ENCODE data around the gene EYA4. TPM values are rescaled to one million over a fixed set of nuclear protein-coding genes. Genes with fewer than 3 reads are reported as not detected.

EYA4 gene
- polyA plus RNA-seq, 1 of the 3 experiments (the other 2 are of a cell fraction), result 0.08 TPM

GRCh38 chr6:133388731-133389130 lies 147.6 kb downstream of the EYA4 start:
- Histone ChIP-seq H3K27me3 (ENCODE audit: insufficient read depth) (no peaks in the 10 kb centered on the region; the same call in 1 of the 2 replicates), H3K9me3 (no peaks in the 10 kb centered on the region), H3K4me3 (ENCODE audit: low read depth in 2 of 2, low read length in 1 of 2) (no peak overlapping the region), H3K36me3 (replicated peaks in 1 of 2; ENCODE audit: control insufficient read depth in 1 of 2, insufficient read depth in 2 of 2, low read length in 1 of 2) (no peaks in the 10 kb centered on the region), H3K9ac (no peak overlapping the region), H3K4me1 (ENCODE audit: control insufficient read depth in 1 of 2, insufficient read depth in 2 of 2, low read depth in 1 of 2, low read length in 1 of 2) (no peaks in the 10 kb centered on the region; a peak in 1 of 4 replicates), H3F3A (replicated peaks; ENCODE audit: insufficient read depth) (no peaks in the 10 kb centered on the region), H3K4me2 (no peak overlapping the region), H3K79me2 (ENCODE audit: insufficient read depth) (no peaks in the 10 kb centered on the region), H2AFZ (ENCODE audit: low read depth) (no peak overlapping the region), H3K27ac (ENCODE audit: low read depth in 2 of 2, low read length in 1 of 2) (no peak overlapping the region), H3K9me2 (no peaks in the 10 kb centered on the region), H4K20me1 (ENCODE audit: insufficient read depth) (no peaks in the 10 kb centered on the region)
- TF ChIP-seq USF2 (IDR thresholded peaks at IDR 0.05; ENCODE audit: borderline replicate concordance, low read depth, low read length) (no peak), GABPA (IDR thresholded peaks at IDR 0.05; ENCODE audit: low read depth) (no peak), MXI1 (IDR thresholded peaks at IDR 0.05; ENCODE audit: low read depth, low read length) (no peak), TAF1 (IDR thresholded peaks at IDR 0.05; ENCODE audit: borderline replicate concordance, low read depth, low read length) (no peak), MAX (IDR thresholded peaks at IDR 0.05; ENCODE audit: low read depth) (no peak), CTCF (IDR thresholded peaks at IDR 0.05) (no peak), FOSL2 (IDR thresholded peaks at IDR 0.05; ENCODE audit: borderline replicate concordance, low read depth) (no peak), CHD2 (IDR thresholded peaks at IDR 0.05; ENCODE audit: low read length, partially characterized antibody) (no peak), ZBTB33 (IDR thresholded peaks at IDR 0.05; ENCODE audit: borderline replicate concordance, low read depth) (no peak), RXRA (IDR thresholded peaks at IDR 0.05; ENCODE audit: borderline replicate concordance, low read depth) (no peak), EZH2phosphoT487 (IDR thresholded peaks at IDR 0.05; ENCODE audit: borderline replicate concordance, low read depth) (no peak), JUND (IDR thresholded peaks at IDR 0.05) (no peak), YY1 (IDR thresholded peaks at IDR 0.05; ENCODE audit: low read depth) (no peak), RFX5 (IDR thresholded peaks at IDR 0.05; ENCODE audit: low read length) (no peak), NFIC (IDR thresholded peaks at IDR 0.05; ENCODE audit: borderline replicate concordance) (no peak), USF1 (IDR thresholded peaks at IDR 0.05; ENCODE audit: borderline replicate concordance, low read depth) (no peak), RAD21 (IDR thresholded peaks at IDR 0.05; ENCODE audit: low read length) (no peak), MEF2A (IDR thresholded peaks at IDR 0.05; ENCODE audit: borderline replicate concordance, low read depth) (no peak), TEAD4 (IDR thresholded peaks at IDR 0.05; ENCODE audit: borderline replicate concordance, insufficient read depth) (no peak)
- CTCF ChIA-PET, result no interaction called here
- 57% methylated on average over 6 of the region's 6 CpGs for WGBS (ENCODE audit: low lambda C conversion rate)
- no peak for DNase-seq
- POLR2A ChIA-PET, result no interaction called here
